GM12873 (cell line): ENCODE measurements around the gene KIF9.

Experiments used
- TF ChIP-seq, protein P1 (sequence below): IDR thresholded peaks from 2 replicates; pipeline ENCODE4 v1.5.1; 2012; ENCODE audit warnings: low read depth, mild to moderate bottlenecking, moderate library complexity, low read length, control low read depth; ENCODE audit not compliant: insufficient read depth; ENCODE audit errors: missing control alignments

The KIF9 gene

DNA sequence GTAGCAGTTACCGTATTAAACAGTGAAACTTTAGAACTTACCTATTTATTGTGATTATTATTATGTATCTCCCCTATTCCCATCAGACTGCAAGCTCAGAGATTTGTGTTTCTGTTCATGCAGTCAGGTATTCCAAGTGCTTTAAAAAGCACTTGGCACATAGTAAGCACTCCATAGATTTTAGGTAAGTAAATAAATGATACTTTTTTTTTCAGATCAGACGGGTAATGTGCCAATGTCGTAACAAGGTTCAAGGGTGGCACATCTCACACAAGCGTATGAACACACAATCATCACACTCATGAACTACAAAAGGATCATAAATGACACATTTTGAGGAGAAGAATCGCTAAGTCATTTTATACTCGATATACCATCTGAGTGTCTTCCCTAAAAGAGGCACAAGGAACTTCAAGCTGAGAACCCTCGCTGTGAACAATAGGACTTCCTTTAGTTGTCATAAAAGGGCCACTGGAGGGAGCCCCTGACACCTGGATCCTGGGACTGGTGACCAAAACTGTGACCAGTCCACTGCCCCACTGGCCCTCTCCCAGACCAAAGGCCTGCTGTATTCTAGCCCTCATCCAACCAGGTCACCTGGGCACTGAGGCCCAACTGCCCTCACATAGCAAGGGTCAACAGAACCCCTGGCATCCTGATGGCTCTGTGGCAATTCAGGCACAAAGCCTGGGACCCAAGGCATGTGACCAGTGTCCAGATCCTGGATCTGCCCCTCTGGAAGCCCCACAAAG is 32.1 kb downstream of the KIF9 start:
- TF ChIP-seq, protein P1, sequence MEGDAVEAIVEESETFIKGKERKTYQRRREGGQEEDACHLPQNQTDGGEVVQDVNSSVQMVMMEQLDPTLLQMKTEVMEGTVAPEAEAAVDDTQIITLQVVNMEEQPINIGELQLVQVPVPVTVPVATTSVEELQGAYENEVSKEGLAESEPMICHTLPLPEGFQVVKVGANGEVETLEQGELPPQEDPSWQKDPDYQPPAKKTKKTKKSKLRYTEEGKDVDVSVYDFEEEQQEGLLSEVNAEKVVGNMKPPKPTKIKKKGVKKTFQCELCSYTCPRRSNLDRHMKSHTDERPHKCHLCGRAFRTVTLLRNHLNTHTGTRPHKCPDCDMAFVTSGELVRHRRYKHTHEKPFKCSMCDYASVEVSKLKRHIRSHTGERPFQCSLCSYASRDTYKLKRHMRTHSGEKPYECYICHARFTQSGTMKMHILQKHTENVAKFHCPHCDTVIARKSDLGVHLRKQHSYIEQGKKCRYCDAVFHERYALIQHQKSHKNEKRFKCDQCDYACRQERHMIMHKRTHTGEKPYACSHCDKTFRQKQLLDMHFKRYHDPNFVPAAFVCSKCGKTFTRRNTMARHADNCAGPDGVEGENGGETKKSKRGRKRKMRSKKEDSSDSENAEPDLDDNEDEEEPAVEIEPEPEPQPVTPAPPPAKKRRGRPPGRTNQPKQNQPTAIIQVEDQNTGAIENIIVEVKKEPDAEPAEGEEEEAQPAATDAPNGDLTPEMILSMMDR: peak; percentile 51

DNA sequence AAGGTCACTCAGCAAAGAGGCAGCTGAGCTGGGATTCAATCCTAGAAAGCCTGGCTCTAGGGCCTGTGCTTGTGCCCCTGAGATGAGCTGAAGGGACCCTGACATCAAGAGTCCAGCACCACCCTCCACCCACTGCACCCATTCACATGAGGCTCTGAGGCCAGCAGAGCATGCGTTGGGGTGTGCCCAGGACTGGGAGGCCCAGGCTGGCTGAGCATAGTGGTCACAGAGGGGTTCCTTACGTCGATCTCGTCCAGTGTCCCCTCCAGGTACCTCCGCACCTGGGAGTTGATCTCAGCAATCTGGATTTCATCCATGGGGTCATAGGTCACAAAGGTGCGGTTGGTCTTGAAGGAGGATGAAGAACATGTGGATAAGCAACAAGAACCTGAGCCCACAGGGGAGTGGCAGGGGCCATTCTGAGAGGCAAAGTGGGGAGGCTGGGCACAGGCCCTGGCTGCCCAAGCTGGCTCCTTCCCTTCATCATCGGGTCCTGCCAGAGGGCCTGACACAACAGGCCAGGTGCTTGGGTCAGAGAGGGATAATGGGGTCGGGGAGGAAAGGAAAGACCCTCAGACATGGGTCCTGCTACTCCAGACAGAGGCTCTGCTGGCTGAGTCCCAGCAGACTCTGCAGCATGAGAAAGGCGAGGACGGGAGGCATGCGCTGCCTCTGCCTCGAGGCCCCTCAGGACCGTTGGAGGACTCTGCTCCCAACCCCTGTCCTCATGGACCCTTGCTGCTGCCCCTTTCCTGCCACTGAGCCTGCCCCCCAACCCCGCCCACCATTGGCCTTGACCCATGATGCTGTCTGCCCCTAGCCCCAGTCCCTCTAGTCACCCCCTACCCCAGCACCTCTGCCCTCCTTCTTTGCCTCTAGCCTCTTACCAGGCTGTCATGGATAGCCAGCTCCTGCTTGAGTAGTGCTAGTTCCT is 35.2 kb downstream of the KIF9 start:
- TF ChIP-seq, protein P1: no peak

DNA sequence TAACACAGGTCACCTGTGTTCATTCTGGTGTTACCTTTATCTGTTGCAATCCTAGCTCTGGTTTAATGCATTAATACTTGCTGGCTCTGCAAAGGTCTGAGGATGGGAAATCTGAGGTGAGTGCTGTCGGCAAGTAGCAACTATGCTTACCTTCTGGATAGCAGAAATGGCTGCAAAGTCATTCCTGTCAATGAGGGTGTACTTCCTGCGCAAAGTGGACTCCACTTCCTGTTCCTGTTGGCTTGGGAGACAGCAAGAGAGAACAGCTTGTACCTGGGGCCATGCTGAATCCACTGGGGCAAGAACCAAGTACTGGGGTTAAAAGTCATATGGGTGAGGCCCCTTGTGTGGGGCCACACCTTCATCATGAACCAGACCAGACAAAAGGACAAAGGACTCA is 37.3 kb downstream of the KIF9 start:
- TF ChIP-seq, protein P1: no peak

DNA sequence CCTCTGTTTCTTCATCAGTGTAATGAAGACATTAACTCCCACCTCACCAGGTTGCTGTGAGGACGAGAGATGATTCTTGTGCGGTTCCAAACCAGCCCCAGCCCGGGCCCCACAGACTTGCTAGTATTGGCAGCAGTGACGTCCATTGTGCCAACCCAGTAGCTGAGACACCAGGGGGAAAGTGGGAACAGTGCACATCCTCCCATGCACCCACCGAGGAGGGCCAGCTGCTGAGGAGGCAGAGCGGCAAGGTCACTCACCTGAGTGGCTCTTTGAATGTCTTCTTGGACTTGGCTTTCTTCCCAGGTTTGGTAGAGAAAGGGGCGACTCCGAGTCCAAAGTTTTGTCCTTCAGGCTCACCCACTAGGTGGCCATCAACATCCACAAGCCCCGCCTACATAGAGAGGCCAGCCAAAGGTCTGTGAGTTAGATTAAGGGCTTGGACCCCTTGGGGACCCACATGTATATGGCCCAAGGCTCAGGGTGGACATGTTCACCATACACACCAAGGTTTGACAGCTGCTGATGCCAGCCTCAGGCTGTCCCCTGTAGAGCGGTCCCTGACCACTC is 38.0 kb downstream of the KIF9 start:
- TF ChIP-seq, protein P1: no peak

DNA sequence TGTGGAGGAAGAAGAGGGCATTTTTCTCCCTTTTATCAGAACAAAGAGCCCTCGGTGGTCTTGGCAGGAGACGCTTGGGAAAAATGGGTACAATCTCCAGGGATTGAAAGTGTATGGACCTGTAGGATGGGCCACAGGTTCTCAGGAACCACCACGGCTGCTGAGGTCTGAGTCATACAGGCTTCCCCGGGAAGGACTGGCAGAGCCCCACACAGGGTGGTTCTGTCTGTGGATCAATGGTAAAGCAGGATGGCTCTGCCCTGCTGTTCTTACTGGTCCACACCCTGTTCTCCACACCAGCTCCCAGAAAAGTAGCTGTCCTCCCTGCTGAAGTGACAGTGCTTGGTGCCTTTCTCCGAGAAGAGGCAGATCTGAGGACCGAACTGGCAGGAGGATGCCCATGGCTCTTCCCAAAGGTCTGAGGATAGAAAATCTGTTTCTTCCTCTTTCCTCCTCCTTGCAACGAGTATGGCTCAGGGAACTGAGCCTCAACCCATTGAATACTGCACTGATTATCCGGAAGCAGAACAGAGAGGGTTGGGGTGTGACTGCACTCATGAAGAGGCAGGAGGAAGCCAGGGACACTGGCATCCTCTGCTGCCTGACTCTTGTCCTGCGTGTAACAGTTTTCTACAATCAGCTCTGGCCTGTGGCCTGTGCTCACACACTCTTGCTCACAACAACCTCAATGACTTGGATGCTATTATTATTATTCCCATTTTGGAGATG is 39.0 kb downstream of the KIF9 start:
- TF ChIP-seq, protein P1: peak; percentile 34

DNA sequence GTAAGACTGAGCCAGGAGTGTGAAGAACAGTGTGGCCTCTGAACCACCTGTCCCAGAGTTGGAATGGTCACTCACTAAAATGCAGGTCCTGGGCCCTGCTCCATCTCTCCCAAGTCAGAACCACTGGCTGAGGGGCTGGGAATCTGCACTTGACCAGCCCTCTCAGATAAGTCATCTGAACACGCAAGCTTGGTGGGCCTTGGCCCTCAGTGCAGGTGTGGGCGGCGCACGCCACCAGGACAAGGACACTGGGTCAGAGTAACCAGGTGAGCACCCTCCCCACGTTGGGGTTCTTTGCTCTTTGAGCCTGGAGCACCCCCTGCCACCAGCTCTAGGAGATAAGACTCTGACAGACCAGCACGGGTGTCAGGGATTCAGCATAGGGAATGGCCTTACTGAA is 42.7 kb downstream of the KIF9 start:
- TF ChIP-seq, protein P1: no peak
